Smooth muscle cell (in vitro differentiated cells): Measurements from ENCODE around the gene ADISSP. TPM values are rescaled to one million over a fixed set of nuclear protein-coding genes. Genes with fewer than 3 reads are reported as not detected.

Source experiments
- DNase-seq: peaks from one replicate; lab custom pipeline; 2025; ENCODE audit not compliant: unreplicated experiment; lab: John Stamatoyannopoulos, UW
- H2AFZ ChIP-seq: fragments of 200-600 bp; sonication (generic); 2 replicates; pipeline ENCODE4 v1.6.0; 2016; ENCODE audit warnings: antibody characterized with exemption, low read depth, mild to moderate bottlenecking
- H3F3A ChIP-seq: fragments of 200-600 bp; sonication (generic); 2 replicates; pipeline ENCODE4 v1.6.0; 2017; ENCODE audit warnings: antibody characterized with exemption, low read depth
- H3K27ac ChIP-seq: fragments of 200-600 bp; sonication (generic); 2 replicates; pipeline ENCODE4 v1.5.1; 2016; ENCODE audit warnings: low read depth, mild to moderate bottlenecking
- H3K27me3 ChIP-seq: fragments of 200-600 bp; sonication (generic); 2 replicates; pipeline ENCODE4 v1.6.1; 2016; ENCODE audit warnings: low read depth, mild to moderate bottlenecking
- H3K36me3 ChIP-seq: fragments of 200-600 bp; sonication (generic); 2 replicates; pipeline ENCODE4 v1.5.1; 2016; ENCODE audit warnings: low read depth
- H3K4me1 ChIP-seq: fragments of 200-600 bp; sonication (generic); 2 replicates; pipeline ENCODE4 v1.5.1; 2016; ENCODE audit warnings: low read depth
- H3K4me2 ChIP-seq: fragments of 200-600 bp; sonication (generic); 2 replicates; pipeline ENCODE4 v1.6.0; 2016; ENCODE audit warnings: mild to moderate bottlenecking
- H3K4me3 ChIP-seq: fragments of 200-600 bp; sonication (generic); 2 replicates; pipeline ENCODE4 v1.5.1; 2016; ENCODE audit warnings: mild to moderate bottlenecking
- H3K79me2 ChIP-seq: fragments of 200-600 bp; sonication (generic); 2 replicates; pipeline ENCODE4 v1.6.0; 2016; ENCODE audit warnings: low read depth, mild to moderate bottlenecking
- H3K9ac ChIP-seq: fragments of 200-600 bp; sonication (generic); 2 replicates; pipeline ENCODE4 v1.6.0; 2016; ENCODE audit warnings: low read depth
- H3K9me3 ChIP-seq: fragments of 200-600 bp; sonication (generic); replicated peaks from 2 replicates; pipeline ENCODE4 v1.5.1; 2016; ENCODE audit warnings: low read depth
- H4K20me1 ChIP-seq: fragments of 200-600 bp; sonication (generic); 2 replicates; pipeline ENCODE4 v1.6.0; 2016; ENCODE audit warnings: low read depth
- CTCF ChIP-seq: fragments of 200-600 bp; sonication (generic); IDR thresholded peaks from 2 replicates; pipeline ENCODE4 v1.5.1; 2017; ENCODE audit warnings: borderline replicate concordance, mild to moderate bottlenecking, antibody characterized with exemption; ENCODE audit not compliant: insufficient read depth, poor library complexity, severe bottlenecking
- WGBS: methylation state at CpG from one replicate; pipeline ENCODE4 v1.1.7; 2016; ENCODE audit warnings: low lambda C conversion rate; 5-methylcytosine and 5-hydroxymethylcytosine counted together
- polyA plus RNA-seq: library from polyadenylated mRNA; unstranded; fragments of >200 nt; fragmentation: Nextera tagmentation; extraction: Ambion mirVana; gene quantifications from 2 replicates; pipeline ENCODE4 v1.2.1, GENCODE V29; 2016
- total RNA-seq: library from RNA; depleted of rRNA; stranded (reverse); fragments of >200 nt; gene quantifications from 2 replicates; pipeline ENCODE4 v1.2.3, GENCODE V29; 2014

ADISSP gene
- total and polyA plus RNA-seq, 2 experiments from 2014 or later, result 7.6 to 46.7 TPM

- Histone ChIP-seq H3K4me3 (no peak overlapping the region), H3K27me3 (peaks cover 2% of the 10 kb centered on the region), H3K4me1 (no peaks in the 10 kb centered on the region), H3K9me3 (no peaks in the 10 kb centered on the region), H2AFZ (no peak overlapping the region), H3K27ac (no peak overlapping the region), H3F3A (no peaks in the 10 kb centered on the region), H3K9ac (no peak overlapping the region), H4K20me1 (no peaks in the 10 kb centered on the region), H3K79me2 (no peaks in the 10 kb centered on the region), H3K4me2 (no peak overlapping the region), H3K36me3 (no peaks in the 10 kb centered on the region)
- TF ChIP-seq CTCF, result no peak
- 92% methylated on average over 15 of the region's 15 CpGs for WGBS
- no peak for DNase-seq
These were observed 26.8 kb downstream of the ADISSP start for GRCh38 chr20:3740615-3741301.

GRCh38 chr20:3739926-3740451, 27.6 kb downstream of the ADISSP start:
- WGBS, result 83% methylated on average over 7 of the region's 7 CpGs
- H3K9me3 ChIP-seq, result no peaks in the 10 kb centered on the region

GRCh38 chr20:3739054-3739925, 28.3 kb downstream of the ADISSP start:
- H3K79me2 ChIP-seq, result no peaks in the 10 kb centered on the region
- no peak overlapping the region for H3K4me2 ChIP-seq
- no peaks in the 10 kb centered on the region for H3K9me3 ChIP-seq
- no peak for TF ChIP-seq CTCF
- H3K36me3 ChIP-seq, result no peaks in the 10 kb centered on the region
- H2AFZ ChIP-seq, result no peak overlapping the region
- no peaks in the 10 kb centered on the region for H3K4me1 ChIP-seq
- no peak overlapping the region for H3K4me3 ChIP-seq
- no peak overlapping the region for H3K9ac ChIP-seq
- no peaks in the 10 kb centered on the region for H4K20me1 ChIP-seq
- no peaks in the 10 kb centered on the region for H3K27me3 ChIP-seq
- H3F3A ChIP-seq, result no peaks in the 10 kb centered on the region
- WGBS, result 80% methylated on average over 19 of the region's 19 CpGs
- no peak overlapping the region for H3K27ac ChIP-seq
- no peak for DNase-seq

More at GRCh38 chr20:3739926-3740451, 27.6 kb downstream of the ADISSP start:
- Histone ChIP-seq H3K4me2 (no peak overlapping the region), H2AFZ (no peak overlapping the region), H3K4me1 (no peaks in the 10 kb centered on the region), H3K36me3 (no peaks in the 10 kb centered on the region), H3K4me3 (no peak overlapping the region), H4K20me1 (no peaks in the 10 kb centered on the region), H3K79me2 (no peaks in the 10 kb centered on the region), H3K9ac (no peak overlapping the region), H3K27me3 (no peaks in the 10 kb centered on the region), H3F3A (no peaks in the 10 kb centered on the region), H3K27ac (no peak overlapping the region)
- no peak for DNase-seq
- TF ChIP-seq CTCF, result no peak
